Neural cell (in vitro differentiated cells): ENCODE results near the gene KRTAP9-4.

ENCODE experiments used
- CTCF ChIP-seq: fragments of 450-650 bp; IDR thresholded peaks from 2 replicates; pipeline ENCODE4 v1.5.1; 2014; ENCODE audit warnings: antibody characterized with exemption, mild to moderate bottlenecking, moderate library complexity; ENCODE audit not compliant: poor library complexity, severe bottlenecking
- EP300 ChIP-seq: fragments of 450-650 bp; conservative IDR thresholded peaks from 2 replicates; pipeline ENCODE4 v1.6.1; 2014; ENCODE audit warnings: antibody characterized with exemption, mild to moderate bottlenecking, moderate library complexity; ENCODE audit not compliant: poor library complexity, severe bottlenecking
- EZH2 ChIP-seq: fragments of 200-600, 300-800 bp; shearing (Covaris generic), sonication (generic); IDR thresholded peaks from 2 replicates; pipeline ENCODE4 v1.6.1; 2014; ENCODE audit warnings: antibody characterized with exemption, low read length, borderline replicate concordance, mild to moderate bottlenecking; ENCODE audit not compliant: insufficient read depth, poor library complexity, severe bottlenecking
- MXI1 ChIP-seq: fragments of 450-650 bp; conservative IDR thresholded peaks from 2 replicates; pipeline ENCODE4 v1.6.1; 2014; ENCODE audit warnings: antibody characterized with exemption, mild to moderate bottlenecking; ENCODE audit not compliant: poor library complexity, severe bottlenecking
- POLR2AphosphoS5 ChIP-seq: IDR thresholded peaks from 2 replicates; pipeline ENCODE4 v1.6.1; 2012
- RAD21 ChIP-seq: fragments of 450-650 bp; conservative IDR thresholded peaks from 2 replicates; pipeline ENCODE4 v1.6.1; 2014; ENCODE audit warnings: antibody characterized with exemption, mild to moderate bottlenecking, moderate library complexity
- REST ChIP-seq: IDR thresholded peaks from 2 replicates; pipeline ENCODE4 v1.6.1; 2012; ENCODE audit warnings: borderline replicate concordance
- SMC3 ChIP-seq: fragments of 450-650 bp; conservative IDR thresholded peaks from 2 replicates; pipeline ENCODE4 v1.6.1; 2014; ENCODE audit warnings: antibody characterized with exemption, mild to moderate bottlenecking, moderate library complexity; ENCODE audit not compliant: poor library complexity
- TAF1 ChIP-seq: IDR thresholded peaks from 2 replicates; pipeline ENCODE4 v1.6.1; 2012; ENCODE audit warnings: low read depth

- no peak for TF ChIP-seq CTCF
- no peak for TF ChIP-seq REST
- TF ChIP-seq POLR2AphosphoS5, result no peak
- no peak for TF ChIP-seq SMC3
- TF ChIP-seq RAD21, result no peak
- TF ChIP-seq EP300, result no peak
- no peak for TF ChIP-seq EZH2
- no peak for TF ChIP-seq TAF1
- no peak for TF ChIP-seq MXI1
Observed at GRCh38 chr17:41230094-41230493, 19.4 kb upstream of the KRTAP9-4 start.
